Measurements from ENCODE around the gene NTN3. TPM values are rescaled to one million over a fixed set of nuclear protein-coding genes. Genes with fewer than 3 reads are reported as not detected.

The NTN3 gene
- total and polyA plus RNA-seq, 8 donors, result 0.07 to 0.22 (median 0.09) TPM; not detected in 3

- H3K27me3 ChIP-seq, result no peaks in the 10 kb centered on the region
- no peak overlapping the region for H3K27ac ChIP-seq
- DNase-seq (peak in 1 of 6 donors; percentile 55), FAIRE-seq (no peak), ATAC-seq (no peak)
- H3K4me3 ChIP-seq, result no peak overlapping the region
- H3K36me3 ChIP-seq, result no peaks in the 10 kb centered on the region
- 76 to 82% methylated on average over 12 of the region's 12 CpGs for WGBS, 2 donors
- no peaks in the 10 kb centered on the region for H3K9me3 ChIP-seq
- intact Hi-C loops (cut with DNase I), result no loop called here
- TF ChIP-seq, protein P1, sequence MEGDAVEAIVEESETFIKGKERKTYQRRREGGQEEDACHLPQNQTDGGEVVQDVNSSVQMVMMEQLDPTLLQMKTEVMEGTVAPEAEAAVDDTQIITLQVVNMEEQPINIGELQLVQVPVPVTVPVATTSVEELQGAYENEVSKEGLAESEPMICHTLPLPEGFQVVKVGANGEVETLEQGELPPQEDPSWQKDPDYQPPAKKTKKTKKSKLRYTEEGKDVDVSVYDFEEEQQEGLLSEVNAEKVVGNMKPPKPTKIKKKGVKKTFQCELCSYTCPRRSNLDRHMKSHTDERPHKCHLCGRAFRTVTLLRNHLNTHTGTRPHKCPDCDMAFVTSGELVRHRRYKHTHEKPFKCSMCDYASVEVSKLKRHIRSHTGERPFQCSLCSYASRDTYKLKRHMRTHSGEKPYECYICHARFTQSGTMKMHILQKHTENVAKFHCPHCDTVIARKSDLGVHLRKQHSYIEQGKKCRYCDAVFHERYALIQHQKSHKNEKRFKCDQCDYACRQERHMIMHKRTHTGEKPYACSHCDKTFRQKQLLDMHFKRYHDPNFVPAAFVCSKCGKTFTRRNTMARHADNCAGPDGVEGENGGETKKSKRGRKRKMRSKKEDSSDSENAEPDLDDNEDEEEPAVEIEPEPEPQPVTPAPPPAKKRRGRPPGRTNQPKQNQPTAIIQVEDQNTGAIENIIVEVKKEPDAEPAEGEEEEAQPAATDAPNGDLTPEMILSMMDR (IDR thresholded peaks at IDR 0.05), result no peak
- H3K4me1 ChIP-seq, result peaks cover 0 to 15% (median 0%) of the 10 kb centered on the region in 3 donors
These were observed 6.8 kb upstream of the NTN3 start for GRCh38 chr16:2464333-2464732.

DNA sequence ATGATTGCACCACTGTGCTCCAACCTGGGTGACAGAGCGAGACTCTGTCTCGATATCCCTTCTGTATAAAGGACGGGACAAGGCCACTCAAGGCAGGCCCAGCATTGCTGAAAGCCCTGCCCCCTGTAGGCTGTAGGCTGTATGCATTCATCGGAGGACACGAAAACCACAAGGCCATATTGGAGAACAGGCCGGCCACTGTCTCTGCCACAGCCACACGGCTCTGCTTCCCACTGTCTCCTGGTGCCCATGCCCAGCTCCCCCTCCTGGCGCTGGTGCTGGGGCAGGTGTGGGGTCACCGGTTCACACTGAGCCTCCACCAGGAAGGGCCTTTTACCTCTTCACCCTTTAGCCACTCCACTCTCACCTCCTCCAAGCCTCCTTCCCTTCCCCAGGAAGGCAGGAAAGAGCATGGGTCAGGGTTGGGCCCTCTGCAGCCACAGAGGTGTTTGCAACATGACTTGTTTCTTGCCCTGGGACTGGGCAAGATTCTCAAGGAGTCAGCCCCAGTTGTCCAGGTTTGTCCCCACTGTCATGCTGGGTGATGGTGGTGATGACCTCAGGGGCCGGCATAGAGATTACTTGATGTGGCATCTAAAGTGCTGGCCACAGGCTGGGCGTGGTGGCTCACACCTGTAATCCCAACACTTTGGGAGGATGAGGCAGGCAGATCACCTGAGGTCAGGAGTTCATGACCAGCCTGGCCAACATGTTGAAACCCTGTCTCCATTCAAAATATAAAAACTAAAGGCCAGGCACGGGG lies 5.3 kb upstream of the NTN3 start:
- peak in 1 of 6 donors; percentile 36 for DNase-seq

DNA sequence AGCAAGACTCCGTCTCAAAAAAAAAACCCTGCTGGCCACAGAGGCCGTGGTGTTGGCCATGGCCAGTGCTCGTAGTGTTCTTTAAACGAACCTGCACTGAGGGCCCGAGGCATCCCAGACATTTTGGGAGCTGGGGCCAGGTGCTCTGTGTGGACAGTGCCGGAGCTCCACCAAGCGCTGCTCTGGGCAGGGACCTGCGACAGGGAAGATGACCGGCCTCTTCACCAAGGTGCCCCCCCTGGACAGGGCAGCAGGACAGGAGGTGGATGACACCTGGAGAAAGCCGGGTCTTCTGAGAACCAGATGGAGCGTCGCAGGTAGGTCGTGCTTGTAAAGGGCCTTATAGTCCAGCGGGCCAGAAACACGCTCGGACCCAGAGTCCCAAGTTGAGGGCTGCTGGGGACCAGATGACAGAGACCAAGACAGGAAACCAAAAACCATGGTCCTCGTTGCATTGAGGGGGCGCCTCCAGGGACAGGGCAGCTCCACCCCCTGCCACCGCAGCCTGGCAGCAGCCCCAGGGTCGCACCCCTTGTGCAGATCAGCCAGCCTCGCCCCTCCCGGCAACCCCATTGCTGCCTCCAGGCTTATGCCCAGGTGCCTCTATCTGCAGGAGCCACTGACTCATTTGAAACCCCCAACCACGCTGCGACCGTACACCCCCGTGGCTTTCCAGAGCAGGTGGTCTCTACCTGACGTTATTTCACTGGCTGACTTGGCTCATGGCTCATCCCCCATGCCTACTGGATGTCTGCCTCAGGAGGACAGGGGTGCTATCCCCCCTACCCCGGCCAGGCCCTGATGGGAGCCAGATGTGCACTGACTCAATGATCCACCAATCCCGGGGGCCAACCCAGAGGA lies 4.2 kb upstream of the NTN3 start:
- no peak for ATAC-seq
- Histone ChIP-seq H3K4me3 (peak overlapping the region in 1 of 4 donors; percentile 58), H3K27me3 (peaks cover 0 to 4% (median 0%) of the 10 kb centered on the region in 4 donors), H3K9me3 (no peaks in the 10 kb centered on the region), H3K4me1 (peaks cover 0 to 19% (median 0%) of the 10 kb centered on the region in 3 donors), H3K27ac (no peak overlapping the region), H3K36me3 (no peaks in the 10 kb centered on the region)
- 87% methylated on average over 28 to 29 of the region's 29 CpGs for whole genome bisulfite sequencing, 2 donors
- no peak for FAIRE-seq
- TF ChIP-seq, protein P1 (IDR thresholded peaks at IDR 0.05), result no peak
- intact Hi-C loops (cut with DNase I), result no loop called here
- peak in 1 of 6 donors; percentile 46 for DNase-seq

More for the DNA sequence above, 5.3 kb upstream of the NTN3 start:
- no peaks in the 10 kb centered on the region for H3K9me3 ChIP-seq
- H3K27ac ChIP-seq, result no peak overlapping the region
- no peaks in the 10 kb centered on the region for H3K36me3 ChIP-seq
- H3K4me1 ChIP-seq, result peaks cover 0 to 10% (median 0%) of the 10 kb centered on the region in 3 donors
- no peak for FAIRE-seq
- WGBS, 2 donors, result 82 to 90% methylated on average over 12 of the region's 12 CpGs
- no peak for ATAC-seq
- no peaks in the 10 kb centered on the region for H3K27me3 ChIP-seq
- intact Hi-C loops (cut with DNase I), result no loop called here
- no peak overlapping the region for H3K4me3 ChIP-seq
- TF ChIP-seq, protein P1 (IDR thresholded peaks at IDR 0.05), result no peak

DNA sequence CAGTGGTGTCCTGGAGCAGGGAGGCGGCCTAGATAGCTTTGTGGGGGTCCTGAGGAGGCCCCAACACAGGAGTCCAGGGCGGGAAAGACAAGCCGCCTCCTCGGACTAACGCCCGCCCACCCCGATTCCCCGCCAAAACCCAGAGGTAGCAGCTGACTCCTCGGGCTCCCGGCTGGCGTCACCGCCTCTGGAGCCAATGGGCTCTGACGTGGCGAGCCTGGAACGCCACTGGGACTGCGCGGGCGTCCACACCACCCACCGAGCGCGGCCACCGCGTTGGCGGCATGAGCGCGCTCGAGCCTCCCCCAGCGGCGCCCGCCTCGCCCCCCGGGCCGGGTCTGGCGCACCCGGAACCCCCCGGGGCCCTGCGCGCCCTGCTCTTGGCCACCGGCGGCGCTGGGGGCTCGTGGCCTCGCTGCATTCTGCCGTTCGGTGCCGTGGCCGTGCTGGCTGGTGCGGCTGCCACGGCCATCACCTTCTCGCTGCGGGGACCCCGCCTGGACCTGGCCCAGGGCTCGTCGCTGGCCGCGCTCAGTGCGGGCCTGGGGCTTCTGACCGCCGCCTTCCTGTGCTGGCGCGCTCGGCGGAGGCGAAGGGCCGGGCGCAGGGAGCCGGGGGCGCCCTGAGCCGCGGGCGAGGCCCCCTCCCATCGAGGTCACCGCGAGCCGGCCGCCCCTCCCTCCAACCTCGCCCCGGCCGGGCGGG lies 3.4 kb upstream of the NTN3 start:
- 2 to 3% methylated on average over 59 to 80 of the region's 80 CpGs for WGBS, 2 donors
- H3K27me3 ChIP-seq, result peaks cover 0 to 5% (median 0%) of the 10 kb centered on the region in 4 donors
- intact Hi-C loops (cut with DNase I), result no loop called here
- peak; percentile 62 to 84 (median 69) for ATAC-seq
- TF ChIP-seq, protein P1 (IDR thresholded peaks at IDR 0.05), result no peak
- FAIRE-seq, result no peak
- H3K4me3 ChIP-seq, result peak overlapping the region; percentile 10 to 58 (median 38)
- H3K4me1 ChIP-seq, result peaks cover 0 to 20% (median 0%) of the 10 kb centered on the region in 3 donors
- H3K36me3 ChIP-seq, result no peaks in the 10 kb centered on the region
- H3K27ac ChIP-seq, result no peak overlapping the region
- DNase-seq, result peak in 5 of 6 donors; percentile 62 to 83 (median 77)
- H3K9me3 ChIP-seq, result no peaks in the 10 kb centered on the region

Data from pancreas (tissue), 10 donors.